ENCODE data around the gene FAM184B. TPM values are rescaled to one million over a fixed set of nuclear protein-coding genes. Genes with fewer than 3 reads are reported as not detected.

The FAM184B gene
- total and polyA plus RNA-seq, 2 of the 4 experiments (the other 2 are of a cell fraction): 0.07 to 0.18 TPM

GRCh38 chr4:17816142-17816541 lies 34.7 kb upstream of the FAM184B start:
- H3K14ac ChIP-seq (replicated peaks; ENCODE audit: low read depth, low read length): no peak overlapping the region
- H3K36me3 ChIP-seq (ENCODE audit: control insufficient read depth, insufficient read depth, low read length): no peaks in the 10 kb centered on the region
- DNase-seq: no peak
- no peak overlapping the region for H2AK9ac ChIP-seq (replicated peaks; ENCODE audit: low read depth, low read length, poor library complexity)
- no peaks in the 10 kb centered on the region for H4K20me1 ChIP-seq (ENCODE audit: insufficient read depth, low read length)
- H3K4ac ChIP-seq (ENCODE audit: low read depth, low read length): no peak overlapping the region
- peaks cover 2 to 15% of the 10 kb centered on the region in 2 experiments for H3K79me1 ChIP-seq (ENCODE audit: low read depth in 1 of 2, low read length in 2 of 2)
- no peak for ATAC-seq (ENCODE audit: low read depth)
- H2AFZ ChIP-seq (replicated peaks; ENCODE audit: low read length, poor library complexity): no peak overlapping the region
- no peaks in the 10 kb centered on the region for H3K9me3 ChIP-seq (ENCODE audit: control insufficient read depth, insufficient read depth, low read length)
- no peak overlapping the region for H3K23ac ChIP-seq (ENCODE audit: low read depth, low read length)
- no peak overlapping the region for H3K18ac ChIP-seq (ENCODE audit: low read depth, low read length)
- H3K4me2 ChIP-seq (ENCODE audit: low read depth, low read length): no peak overlapping the region
- H2BK20ac ChIP-seq (ENCODE audit: low read depth, low read length): no peak overlapping the region
- dilution Hi-C loops (cut with HindIII; ENCODE audit: low sequenced_read_pairs, unreplicated experiment) (no loop called here), intact Hi-C loops (cut with micrococcal nuclease) (loop anchor here (2.0 to 10.0 kb wide), 4 partner anchors 119 to 777 kb away; partner anchors contain the start of gene LCORL), in situ Hi-C loops (cut with MboI; ENCODE audit: low sequenced_read_pairs) (loop anchor here (5.0 to 25.0 kb wide), 3 partner anchors 206 to 779 kb away; partner anchors contain the start of genes LAP3 and LCORL)
- 0 out of 4 replicates have a peak overlapping the region, but pooled peaks of 1 of the 2 experiments have one; percentile 29 for H4K8ac ChIP-seq (ENCODE audit: low read depth in 2 of 2, low read length in 2 of 2)
- no peak overlapping the region for H2AK5ac ChIP-seq (ENCODE audit: low read depth, low read length)
- no peak overlapping the region for H4K5ac ChIP-seq (ENCODE audit: low read depth, low read length)
- H3K56ac ChIP-seq (ENCODE audit: extremely low read depth, insufficient read depth, low read length): no peak overlapping the region
- no peaks in the 10 kb centered on the region for H3K27me3 ChIP-seq (ENCODE audit: control insufficient read depth, insufficient read depth, low read length)
- no peak overlapping the region for H3K9ac ChIP-seq (ENCODE audit: low read depth, low read length)
- H3K27ac ChIP-seq (ENCODE audit: insufficient read depth, low read length): no peak overlapping the region
- no peak overlapping the region for H2BK15ac ChIP-seq (ENCODE audit: low read depth, low read length)
- TF ChIP-seq BHLHE40 (IDR thresholded peaks at IDR 0.05; ENCODE audit: low read depth, low read length): no peak
- no peak for TF ChIP-seq CEBPB (IDR thresholded peaks at IDR 0.05; ENCODE audit: low read depth, low read length)
- no peak for TF ChIP-seq SMC3 (IDR thresholded peaks at IDR 0.05; ENCODE audit: low read depth, low read length)
- TF ChIP-seq ELK1 (IDR thresholded peaks at IDR 0.05; ENCODE audit: borderline replicate concordance, low read depth, low read length): no peak
- TF ChIP-seq, protein P1, sequence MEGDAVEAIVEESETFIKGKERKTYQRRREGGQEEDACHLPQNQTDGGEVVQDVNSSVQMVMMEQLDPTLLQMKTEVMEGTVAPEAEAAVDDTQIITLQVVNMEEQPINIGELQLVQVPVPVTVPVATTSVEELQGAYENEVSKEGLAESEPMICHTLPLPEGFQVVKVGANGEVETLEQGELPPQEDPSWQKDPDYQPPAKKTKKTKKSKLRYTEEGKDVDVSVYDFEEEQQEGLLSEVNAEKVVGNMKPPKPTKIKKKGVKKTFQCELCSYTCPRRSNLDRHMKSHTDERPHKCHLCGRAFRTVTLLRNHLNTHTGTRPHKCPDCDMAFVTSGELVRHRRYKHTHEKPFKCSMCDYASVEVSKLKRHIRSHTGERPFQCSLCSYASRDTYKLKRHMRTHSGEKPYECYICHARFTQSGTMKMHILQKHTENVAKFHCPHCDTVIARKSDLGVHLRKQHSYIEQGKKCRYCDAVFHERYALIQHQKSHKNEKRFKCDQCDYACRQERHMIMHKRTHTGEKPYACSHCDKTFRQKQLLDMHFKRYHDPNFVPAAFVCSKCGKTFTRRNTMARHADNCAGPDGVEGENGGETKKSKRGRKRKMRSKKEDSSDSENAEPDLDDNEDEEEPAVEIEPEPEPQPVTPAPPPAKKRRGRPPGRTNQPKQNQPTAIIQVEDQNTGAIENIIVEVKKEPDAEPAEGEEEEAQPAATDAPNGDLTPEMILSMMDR (conservative IDR thresholded peaks at IDR 0.05; ENCODE audit: low read depth, low read length): no peak
- no peak for TF ChIP-seq MAZ (IDR thresholded peaks at IDR 0.05; ENCODE audit: borderline replicate concordance, low read depth, low read length)
- TF ChIP-seq, protein P2, sequence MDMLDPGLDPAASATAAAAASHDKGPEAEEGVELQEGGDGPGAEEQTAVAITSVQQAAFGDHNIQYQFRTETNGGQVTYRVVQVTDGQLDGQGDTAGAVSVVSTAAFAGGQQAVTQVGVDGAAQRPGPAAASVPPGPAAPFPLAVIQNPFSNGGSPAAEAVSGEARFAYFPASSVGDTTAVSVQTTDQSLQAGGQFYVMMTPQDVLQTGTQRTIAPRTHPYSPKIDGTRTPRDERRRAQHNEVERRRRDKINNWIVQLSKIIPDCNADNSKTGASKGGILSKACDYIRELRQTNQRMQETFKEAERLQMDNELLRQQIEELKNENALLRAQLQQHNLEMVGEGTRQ (IDR thresholded peaks at IDR 0.05; ENCODE audit: low read depth, low read length): no peak
- TF ChIP-seq RCOR1 (IDR thresholded peaks at IDR 0.05; ENCODE audit: insufficient replicate concordance, low read length): no peak
- no peak for TF ChIP-seq MAFK (IDR thresholded peaks at IDR 0.05; ENCODE audit: low read depth, low read length)
- no peak for TF ChIP-seq FOS (IDR thresholded peaks at IDR 0.05; ENCODE audit: low read depth, low read length)
- TF ChIP-seq POLR2A (IDR thresholded peaks at IDR 0.05; ENCODE audit: low read depth, low read length): no peak
- TF ChIP-seq NFE2L2 (IDR thresholded peaks at IDR 0.05; ENCODE audit: low read depth, low read length): no peak
- TF ChIP-seq MXI1 (IDR thresholded peaks at IDR 0.05; ENCODE audit: borderline replicate concordance, low read depth, low read length): no peak
- no TSS peak for BruUV-seq (replicated peaks)
- CTCF ChIA-PET: interaction anchor here (0.7 kb wide), 1 partner anchor 125 kb away, joined by 3 read pairs; no protein-coding TSS in a partner anchor
- H3K4me1 ChIP-seq (ENCODE audit: control insufficient read depth, insufficient read depth, low read length): no peaks in the 10 kb centered on the region
- H2BK120ac ChIP-seq (ENCODE audit: low read depth, low read length): no peak overlapping the region
- WGBS, 2 experiments (ENCODE audit: extremely low coverage in 2 of 2, insufficient read length in 1 of 2): 100% methylated on average over 5 of the region's 12 CpGs; no CpG with 5 or more reads in 1 of the 2 experiments
- H3K4me3 ChIP-seq (ENCODE audit: insufficient read depth, low read depth, low read length): no peak overlapping the region
- POLR2A ChIA-PET (ENCODE audit: unreplicated experiment): no interaction called here
- no peak overlapping the region for H2BK5ac ChIP-seq (ENCODE audit: low read depth, low read length, poor library complexity, severe bottlenecking)
- H4K91ac ChIP-seq (ENCODE audit: insufficient read depth, low read depth, low read length): no peak overlapping the region
- H3K9me1 ChIP-seq (ENCODE audit: insufficient read depth, low read length): no peaks in the 10 kb centered on the region
